ENCODE results near the gene PAGE2B. TPM values are rescaled to one million over a fixed set of nuclear protein-coding genes. Genes with fewer than 3 reads are reported as not detected.
"Not testable (repeated sequence)": the region's sequence is repeated elsewhere in the genome, so short reads cannot be mapped to it uniquely, and the experiment has no call there.

PAGE2B gene
- total RNA-seq, 1 experiment from 2014 or later: not detected

- ChIA-PET CTCF (no interaction called here), POLR2A (no interaction called here)
- Mint-ChIP-seq H3K27ac (ENCODE audit: unreplicated experiment) (peak overlapping the region; percentile 86), H3K36me3 (ENCODE audit: insufficient read depth, unreplicated experiment) (no peaks in the 10 kb centered on the region), H3K4me3 (ENCODE audit: unreplicated experiment) (peak overlapping the region; percentile 63), H3K27me3 (ENCODE audit: insufficient read depth, unreplicated experiment) (no peaks in the 10 kb centered on the region), H3K9me3 (ENCODE audit: unreplicated experiment) (peaks cover 1% of the 10 kb centered on the region), H3K4me1 (ENCODE audit: low read depth, unreplicated experiment) (no peaks in the 10 kb centered on the region)
- no TSS peak for BruUV-seq (replicated peaks)
- intact Hi-C loops (cut with micrococcal nuclease; ENCODE audit: unreplicated experiment): no loop called here
- Histone ChIP-seq H3K36me3 (ENCODE audit: control insufficient read depth, insufficient read depth, low read length) (no peaks in the 10 kb centered on the region), H3K9me3 (no peaks in the 10 kb centered on the region), H3K4me3 (ENCODE audit: low read depth, low read length) (no peak overlapping the region), H3K27me3 (replicated peaks; ENCODE audit: control insufficient read depth, insufficient read depth, low read length) (no peaks in the 10 kb centered on the region), H3K4me1 (peaks cover 45% of the 10 kb centered on the region)
- TF ChIP-seq CTCF (IDR thresholded peaks at IDR 0.05; ENCODE audit: insufficient read depth in 1 of 2, low read depth in 1 of 2, low read length in 1 of 2, severe bottlenecking in 1 of 2, unreplicated experiment in 1 of 2): no peak
- peak; percentile 51 to 58 for DNase-seq
Observed at GRCh38 chrX:55109306-55109705, 34.5 kb downstream of the PAGE2B start.

DNA sequence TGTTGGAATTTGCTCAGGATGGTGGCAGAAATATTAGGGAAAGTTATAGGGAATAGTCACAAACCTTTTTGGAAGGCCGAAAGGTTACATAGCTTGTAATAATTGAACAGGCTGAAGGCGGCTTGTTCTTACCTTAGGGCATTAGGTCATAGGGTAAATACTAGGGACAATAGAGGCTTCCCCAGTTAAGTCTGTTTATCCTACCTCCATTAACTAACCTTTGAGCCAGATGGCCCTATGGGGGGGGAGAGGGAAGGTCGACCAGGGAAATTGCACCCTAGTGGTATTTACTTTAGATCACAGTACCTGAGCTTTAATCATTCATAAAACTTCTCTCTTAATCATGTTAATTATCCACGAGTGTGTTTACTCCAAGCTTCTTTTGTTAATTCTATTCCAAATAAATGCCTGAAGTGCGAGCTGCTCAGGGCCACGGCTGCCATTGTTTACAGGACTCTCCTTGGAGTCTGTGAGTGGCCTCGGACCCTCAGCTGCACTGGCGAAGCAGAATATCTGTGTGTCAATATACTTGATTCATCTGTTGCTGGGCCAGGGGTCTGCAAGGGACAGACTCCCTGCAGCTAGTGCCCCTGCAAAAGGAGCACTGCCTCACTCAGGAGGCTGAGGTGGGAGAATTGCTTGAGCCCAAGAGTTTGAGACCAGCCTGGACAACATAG lies 36.9 kb downstream of the PAGE2B start:
- TF ChIP-seq CTCF (IDR thresholded peaks at IDR 0.05; ENCODE audit: insufficient read depth in 1 of 2, low read depth in 1 of 2, low read length in 1 of 2, severe bottlenecking in 1 of 2, unreplicated experiment in 1 of 2): no peak
- ChIA-PET POLR2A (no interaction called here), CTCF (interaction anchor here (0.6 to 1.4 kb wide), 2 partner anchors 23 to 104 kb away, joined by 4 to 6 read pairs; no protein-coding TSS in a partner anchor)
- Histone ChIP-seq H3K27me3 (replicated peaks; ENCODE audit: control insufficient read depth, insufficient read depth, low read length) (no peaks in the 10 kb centered on the region), H3K36me3 (ENCODE audit: control insufficient read depth, insufficient read depth, low read length) (no peaks in the 10 kb centered on the region), H3K9me3 (no peaks in the 10 kb centered on the region), H3K4me3 (ENCODE audit: low read depth, low read length) (no peak overlapping the region), H3K4me1 (peaks cover 57% of the 10 kb centered on the region)
- Mint-ChIP-seq H3K4me1 (ENCODE audit: low read depth, unreplicated experiment) (no peaks in the 10 kb centered on the region), H3K4me3 (ENCODE audit: unreplicated experiment) (no peak overlapping the region), H3K9me3 (ENCODE audit: unreplicated experiment) (no peaks in the 10 kb centered on the region), H3K27ac (ENCODE audit: unreplicated experiment) (no peak overlapping the region), H3K36me3 (ENCODE audit: insufficient read depth, unreplicated experiment) (no peaks in the 10 kb centered on the region), H3K27me3 (ENCODE audit: insufficient read depth, unreplicated experiment) (no peaks in the 10 kb centered on the region)
- BruUV-seq (replicated peaks): no TSS peak
- intact Hi-C loops (cut with micrococcal nuclease; ENCODE audit: unreplicated experiment): loop anchor here (10.0 kb wide), 2 partner anchors 117 to 307 kb away; partner anchors contain the start of genes MAGED2 and PFKFB1
- peak; percentile 62 to 66 for DNase-seq

- intact Hi-C loops (cut with micrococcal nuclease; ENCODE audit: unreplicated experiment): loop anchor here (10.0 kb wide), 2 partner anchors 122 to 312 kb away; partner anchors contain the start of genes MAGED2 and PFKFB1
- H3K4me3 Mint-ChIP-seq (ENCODE audit: unreplicated experiment): peak overlapping the region; percentile 52
Observed at GRCh38 chrX:55116589-55116988, 41.8 kb downstream of the PAGE2B start.

More at GRCh38 chrX:55116589-55116988, 41.8 kb downstream of the PAGE2B start:
- H3K27me3 Mint-ChIP-seq (ENCODE audit: insufficient read depth, unreplicated experiment); BruUV-seq (replicated peaks); H3K9me3 ChIP-seq; H3K36me3 ChIP-seq (ENCODE audit: control insufficient read depth, insufficient read depth, low read length); H3K4me3 ChIP-seq (ENCODE audit: low read depth, low read length); H3K9me3 Mint-ChIP-seq (ENCODE audit: unreplicated experiment); H3K27me3 ChIP-seq (replicated peaks; ENCODE audit: control insufficient read depth, insufficient read depth, low read length); POLR2A ChIA-PET; H3K36me3 Mint-ChIP-seq (ENCODE audit: insufficient read depth, unreplicated experiment); H3K4me1 Mint-ChIP-seq (ENCODE audit: low read depth, unreplicated experiment); CTCF ChIA-PET: not testable (repeated sequence)
- peak; percentile 22 to 57 for DNase-seq
- peaks cover 42% of the 10 kb centered on the region for H3K4me1 ChIP-seq
- H3K27ac Mint-ChIP-seq (ENCODE audit: unreplicated experiment): peak overlapping the region; percentile 53
